Astrocyte of the cerebellum (primary cell): Measurements from ENCODE around the gene NOVA2.
A peak's percentile ranks its signal among the peaks of the same experiment; 100 is the strongest.

Experiments
- DNase-seq: peaks from one replicate; pipeline ENCODE4 v3.0.0-alpha.2; 2011; ENCODE audit warnings: low read depth
- H3K4me3 ChIP-seq: 2 replicates; pipeline ENCODE4 v1.5.1; 2011; ENCODE audit warnings: mild to moderate bottlenecking, low read depth, low read length, moderate library complexity
- in situ Hi-C: cut with HindIII; loops from 2 replicates; pipeline ENCODE4 v1.10.0; 2017; ENCODE audit warnings: low sequenced_read_pairs
- TF ChIP-seq, protein P1 (sequence below): IDR thresholded peaks from 2 replicates; pipeline ENCODE4 v1.5.1; 2012; ENCODE audit warnings: low read length, low read depth, moderate library complexity, mild to moderate bottlenecking; ENCODE audit errors: missing control alignments

The NOVA2 gene

GRCh38 chr19:45954156-45954555, 19.5 kb downstream of the NOVA2 start:
- in situ Hi-C loops: no loop called here
- no peak for DNase-seq
- TF ChIP-seq, protein P1, sequence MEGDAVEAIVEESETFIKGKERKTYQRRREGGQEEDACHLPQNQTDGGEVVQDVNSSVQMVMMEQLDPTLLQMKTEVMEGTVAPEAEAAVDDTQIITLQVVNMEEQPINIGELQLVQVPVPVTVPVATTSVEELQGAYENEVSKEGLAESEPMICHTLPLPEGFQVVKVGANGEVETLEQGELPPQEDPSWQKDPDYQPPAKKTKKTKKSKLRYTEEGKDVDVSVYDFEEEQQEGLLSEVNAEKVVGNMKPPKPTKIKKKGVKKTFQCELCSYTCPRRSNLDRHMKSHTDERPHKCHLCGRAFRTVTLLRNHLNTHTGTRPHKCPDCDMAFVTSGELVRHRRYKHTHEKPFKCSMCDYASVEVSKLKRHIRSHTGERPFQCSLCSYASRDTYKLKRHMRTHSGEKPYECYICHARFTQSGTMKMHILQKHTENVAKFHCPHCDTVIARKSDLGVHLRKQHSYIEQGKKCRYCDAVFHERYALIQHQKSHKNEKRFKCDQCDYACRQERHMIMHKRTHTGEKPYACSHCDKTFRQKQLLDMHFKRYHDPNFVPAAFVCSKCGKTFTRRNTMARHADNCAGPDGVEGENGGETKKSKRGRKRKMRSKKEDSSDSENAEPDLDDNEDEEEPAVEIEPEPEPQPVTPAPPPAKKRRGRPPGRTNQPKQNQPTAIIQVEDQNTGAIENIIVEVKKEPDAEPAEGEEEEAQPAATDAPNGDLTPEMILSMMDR: no peak
- no peak overlapping the region for H3K4me3 ChIP-seq

GRCh38 chr19:45953676-45954075, 20.0 kb downstream of the NOVA2 start:
- no peak for DNase-seq
- H3K4me3 ChIP-seq: no peak overlapping the region
- in situ Hi-C loops: no loop called here
- TF ChIP-seq, protein P1: no peak

DNA sequence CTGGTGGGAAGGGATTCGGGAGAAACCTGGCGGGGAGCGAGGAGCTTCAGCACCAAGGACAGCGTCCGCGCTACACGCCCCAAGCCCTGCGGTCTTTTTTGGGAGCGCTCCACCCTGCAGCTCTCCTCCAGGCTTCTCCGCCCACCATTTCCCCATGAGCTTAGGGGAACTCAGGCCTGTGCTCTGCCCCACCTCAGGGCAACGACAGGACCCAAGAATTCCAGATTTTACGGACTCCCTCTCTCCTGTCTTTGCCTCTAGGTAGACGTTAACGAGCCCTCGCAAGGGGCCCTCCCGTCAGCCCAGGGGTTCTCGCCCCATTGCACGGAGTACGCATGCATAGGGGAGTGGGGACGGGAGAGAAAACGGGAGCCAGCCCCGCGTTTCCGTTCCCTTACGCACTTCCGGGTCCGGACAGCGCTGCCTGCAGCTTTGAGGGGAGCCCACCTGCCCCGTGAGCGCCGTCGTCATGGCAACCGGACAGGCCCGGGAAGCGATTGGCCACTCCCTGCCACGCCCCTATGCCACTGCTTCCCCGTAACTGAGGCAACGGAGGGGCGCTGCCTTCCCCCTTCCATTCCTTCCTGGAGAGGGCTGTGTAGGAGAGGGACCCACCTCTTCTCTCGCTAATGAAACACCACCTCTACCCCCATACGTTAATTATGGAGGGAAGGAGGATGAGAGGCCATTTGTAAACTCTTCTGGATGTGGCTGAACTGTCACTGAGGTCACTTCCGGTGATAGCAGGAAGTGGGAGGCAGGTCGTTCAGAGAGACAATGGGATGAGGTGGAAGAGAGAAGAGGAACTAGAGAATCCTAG, 20.8 kb downstream of the NOVA2 start:
- in situ Hi-C loops: no loop called here
- no peak overlapping the region for H3K4me3 ChIP-seq
- TF ChIP-seq, protein P1: no peak
- DNase-seq: peak; percentile 6

GRCh38 chr19:45952341-45952685, 21.4 kb downstream of the NOVA2 start:
- DNase-seq: no peak
- H3K4me3 ChIP-seq: no peak overlapping the region
- in situ Hi-C loops: no loop called here
- TF ChIP-seq, protein P1: no peak

- TF ChIP-seq, protein P1: no peak
- no peak overlapping the region for H3K4me3 ChIP-seq
- in situ Hi-C loops: no loop called here
- DNase-seq: peak; percentile 41
Measured at GRCh38 chr19:45947926-45948325, 25.7 kb downstream of the NOVA2 start.

DNA sequence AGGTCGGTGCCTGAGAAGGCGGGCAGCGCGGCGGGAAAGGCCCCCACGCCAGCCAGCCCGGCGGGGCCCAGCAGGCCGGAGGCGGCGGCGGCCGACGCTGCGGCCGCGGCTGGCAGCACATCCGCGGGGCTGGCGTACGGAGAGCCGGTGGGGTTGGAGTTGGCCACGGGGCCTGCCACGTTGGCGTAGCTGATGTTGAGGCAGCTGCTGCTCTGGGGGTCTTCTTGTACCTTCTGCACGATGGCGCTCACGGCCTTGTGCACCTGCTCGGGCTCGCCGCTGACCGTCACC, 33.2 kb downstream of the NOVA2 start:
- DNase-seq: no peak
- H3K4me3 ChIP-seq: no peak overlapping the region
- in situ Hi-C loops: no loop called here
- TF ChIP-seq, protein P1: no peak
